GM19438 (cell line): ENCODE results near the gene PDILT.

Experiments
- ATAC-seq: cut with Tn5 transposase; IDR thresholded peaks from one replicate; pipeline ENCODE4 v1.9.1; 2021; ENCODE audit warnings: low read depth; ENCODE audit not compliant: unreplicated experiment

PDILT gene

GRCh38 chr16:20369452-20370054 is 35.0 kb downstream of the PDILT start:
- ATAC-seq = no peak

GRCh38 chr16:20364051-20364450 is 40.5 kb downstream of the PDILT start:
- ATAC-seq = no peak

DNA sequence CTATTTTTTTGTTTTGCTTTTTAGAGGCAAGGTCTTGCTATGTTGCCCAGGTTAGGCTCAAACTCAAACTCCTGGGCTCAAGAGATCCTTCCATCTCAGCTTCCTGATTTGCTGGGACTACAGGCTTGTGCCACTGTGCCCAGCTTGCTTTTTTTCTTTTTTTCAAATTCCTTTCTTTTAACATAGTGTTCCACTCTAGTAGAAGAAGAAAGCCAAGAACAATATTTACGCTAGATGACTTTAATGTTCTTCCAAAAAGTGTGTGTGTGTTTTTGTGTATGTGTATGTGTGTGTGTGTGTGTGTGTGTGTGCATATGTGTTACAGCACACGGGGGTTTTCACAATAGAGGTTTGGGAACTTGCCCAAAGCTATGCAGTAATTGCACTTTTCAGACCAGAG is 41.3 kb downstream of the PDILT start:
- no peak for ATAC-seq

DNA sequence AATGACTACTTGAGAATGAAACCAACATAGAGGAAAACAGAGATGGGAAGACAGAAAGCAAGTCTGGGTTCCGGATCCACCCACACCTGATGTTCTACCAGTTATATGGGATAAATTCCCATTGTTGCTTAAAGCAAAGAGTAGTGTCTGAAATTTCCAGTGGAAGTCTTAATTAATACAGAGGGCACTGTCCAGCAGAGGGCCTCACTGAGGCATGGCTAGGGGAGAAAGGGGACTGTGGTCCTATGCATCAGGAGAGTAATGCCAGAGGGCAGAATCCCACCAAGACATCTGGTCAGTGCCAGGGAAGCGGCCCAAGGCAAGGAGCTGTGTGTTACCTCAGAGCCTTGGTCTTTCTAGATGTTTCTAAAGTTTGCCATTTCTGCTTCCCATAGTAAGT is 44.5 kb downstream of the PDILT start:
- no peak for ATAC-seq

- no peak for ATAC-seq
Observed at GRCh38 chr16:20355114-20355782, 49.3 kb downstream of the PDILT start.

DNA sequence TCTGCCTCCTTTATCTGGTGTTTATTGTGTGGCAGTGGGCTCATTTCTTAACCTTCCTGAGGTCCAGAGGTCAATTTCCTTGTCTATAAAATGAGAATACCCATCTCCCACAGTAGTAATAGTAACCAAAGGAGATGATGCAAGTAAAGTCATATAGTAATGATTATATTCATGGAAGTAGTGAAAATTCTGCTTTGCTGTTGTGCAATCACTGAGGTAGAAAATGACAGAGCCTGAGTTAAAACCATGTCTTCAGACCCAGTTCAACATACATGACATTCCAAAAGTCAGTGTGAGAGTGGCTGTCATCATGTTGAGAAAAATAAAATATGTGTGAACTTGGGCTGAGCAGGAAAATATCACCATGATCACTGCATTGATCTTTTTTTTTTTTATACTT is 51.2 kb downstream of the PDILT start:
- ATAC-seq = no peak

DNA sequence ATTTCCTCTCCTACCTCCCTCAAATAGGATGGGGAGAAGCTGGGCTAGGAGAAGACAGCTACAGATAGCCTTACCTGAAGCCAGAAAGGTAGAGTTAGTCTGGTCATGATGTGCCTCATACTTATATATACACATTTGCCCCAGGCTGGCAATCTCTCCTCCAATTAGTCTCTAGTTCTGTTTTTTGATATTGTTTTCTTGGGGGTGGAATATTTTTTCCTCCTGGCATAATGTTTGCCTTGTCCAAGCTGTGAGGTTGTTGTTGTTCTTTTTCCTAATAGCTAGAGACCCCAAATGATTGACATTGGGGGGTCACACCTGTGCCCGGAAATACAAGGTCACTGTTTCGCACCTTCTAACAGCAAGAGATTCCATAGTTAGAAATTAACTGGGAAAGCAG is 51.9 kb downstream of the PDILT start, which contains the start of gene UMOD:
Gene UMOD (minus strand): TSS at position 101 of the 400 bp plus-strand sequence. CDS start 1,978 bp downstream, outside the sequence.
- ATAC-seq = no peak

GRCh38 chr16:20349615-20350014 is 54.9 kb downstream of the PDILT start:
- no peak for ATAC-seq

DNA sequence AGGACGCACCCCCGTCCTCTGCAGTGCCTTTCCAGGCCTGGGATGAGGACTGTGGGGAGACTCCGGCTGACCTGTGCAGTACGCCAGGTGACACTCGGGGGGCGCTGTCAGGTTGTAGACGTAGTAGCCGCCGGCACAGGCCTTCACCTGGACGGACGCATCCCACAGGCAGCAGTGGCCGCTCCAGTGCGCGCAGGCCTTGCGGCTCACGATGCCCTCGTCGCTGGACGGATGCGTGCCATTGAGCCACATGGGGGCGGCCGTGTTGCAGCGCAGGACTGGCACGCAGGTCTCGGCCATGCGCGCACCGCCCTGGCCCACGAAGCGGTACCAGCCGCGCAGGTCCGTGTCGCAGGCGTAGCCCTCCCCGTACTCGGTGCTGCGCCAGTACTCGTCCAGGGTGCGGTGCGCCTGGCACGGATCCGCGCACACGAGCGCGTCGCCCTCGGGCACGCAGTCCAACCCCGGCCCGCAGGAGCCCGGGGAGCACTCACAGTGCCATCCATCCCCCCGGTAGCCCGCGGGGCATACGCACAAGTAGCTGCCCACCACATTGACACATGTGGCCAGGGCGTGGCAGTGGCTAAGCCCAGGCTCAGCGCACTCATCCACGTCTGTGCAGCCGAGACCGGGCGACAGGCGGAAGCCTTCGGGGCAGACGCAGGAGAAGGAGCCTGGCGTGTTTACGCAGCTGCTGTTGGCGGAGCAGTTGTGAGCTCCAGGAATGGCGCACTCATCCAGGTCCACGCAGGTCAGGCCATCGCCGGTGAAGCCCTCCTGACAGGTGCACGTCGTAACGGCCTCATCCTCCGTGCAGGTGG is 56.0 kb downstream of the PDILT start:
- ATAC-seq = no peak

- no peak for ATAC-seq
Observed at GRCh38 chr16:20347666-20348364, 56.7 kb downstream of the PDILT start.

- ATAC-seq = no peak
Observed at GRCh38 chr16:20344611-20345010, 59.9 kb downstream of the PDILT start.

GRCh38 chr16:20339744-20340143 is 64.8 kb downstream of the PDILT start:
- ATAC-seq = no peak

GRCh38 chr16:20336955-20337354 is 67.6 kb downstream of the PDILT start:
- no peak for ATAC-seq

DNA sequence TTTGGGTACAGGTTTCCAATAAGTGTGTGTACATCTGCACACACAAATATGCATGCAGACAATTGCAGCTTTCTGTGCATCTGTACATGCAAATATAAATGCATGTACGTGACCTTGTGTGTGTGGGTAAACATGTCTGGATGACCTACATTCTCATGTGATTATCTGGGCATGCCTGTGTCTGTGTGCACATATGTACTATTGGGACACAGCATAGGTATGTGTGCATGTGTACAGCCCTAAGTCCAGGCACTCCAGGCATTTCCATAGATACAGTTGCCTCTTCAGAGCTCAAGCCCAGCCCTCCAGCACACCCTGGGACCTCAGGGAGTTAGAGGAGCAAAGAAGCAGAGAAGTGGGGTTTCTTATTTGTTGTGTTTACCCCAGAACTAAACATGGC is 70.1 kb downstream of the PDILT start:
- ATAC-seq = no peak

DNA sequence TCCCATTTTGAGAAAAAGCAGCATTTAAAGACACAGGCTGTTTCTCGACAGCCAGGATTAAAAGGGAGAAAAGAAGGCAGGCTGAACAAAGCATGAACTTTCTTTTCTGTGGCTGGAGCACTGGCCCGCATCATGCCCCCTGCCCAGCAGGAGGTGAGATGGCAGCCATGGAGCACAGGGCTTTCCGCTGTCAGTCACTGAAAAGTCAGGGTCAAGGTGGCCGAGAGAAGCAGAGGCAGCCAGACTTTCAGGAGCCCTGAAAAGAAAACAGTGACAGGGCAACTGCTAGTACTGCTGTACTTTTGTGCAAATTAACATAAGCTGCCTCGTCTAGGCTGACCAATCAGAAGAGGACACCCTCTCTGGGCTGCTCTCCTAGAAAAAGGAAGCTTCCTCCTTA is 71.4 kb downstream of the PDILT start:
- ATAC-seq = no peak

DNA sequence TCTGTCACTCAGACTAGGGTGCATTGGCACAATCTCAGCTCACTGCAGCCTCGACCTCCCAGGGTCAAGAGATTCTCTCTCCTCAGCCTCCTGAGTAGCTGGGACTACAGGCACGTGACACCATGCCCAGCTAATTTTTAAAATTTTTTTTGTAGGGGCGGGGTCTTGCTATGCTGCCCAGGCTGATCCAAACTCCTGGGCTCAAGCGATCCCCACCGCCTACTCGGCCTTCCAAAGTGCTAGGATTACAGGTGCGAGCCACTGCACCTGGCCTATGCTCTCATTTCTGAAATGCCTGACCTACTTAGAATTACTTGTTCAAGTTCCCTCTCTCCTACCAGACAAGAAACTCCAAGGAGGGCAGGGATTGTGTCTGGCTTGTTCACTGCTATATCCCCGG is 72.1 kb downstream of the PDILT start:
- no peak for ATAC-seq

DNA sequence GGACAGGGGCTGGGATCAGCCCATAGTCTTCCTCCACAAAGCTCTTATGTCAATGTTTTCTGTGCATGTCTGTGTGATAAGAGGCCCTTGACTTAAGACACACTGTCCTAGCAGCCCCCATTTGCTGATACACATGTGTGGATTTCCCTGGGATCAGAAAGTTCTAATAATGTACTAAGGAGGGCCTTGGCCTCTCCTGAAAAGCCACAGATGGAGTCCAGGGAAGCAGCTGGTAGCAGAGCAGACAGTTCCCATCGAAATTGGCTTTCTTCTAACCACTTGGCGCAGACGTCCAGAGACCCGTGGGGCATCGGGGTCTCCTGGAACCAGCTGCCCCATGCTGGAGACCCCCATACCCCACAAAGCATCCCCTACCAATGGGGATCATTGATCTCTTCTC is 72.9 kb downstream of the PDILT start:
- no peak for ATAC-seq

- ATAC-seq = no peak
Observed at GRCh38 chr16:20329392-20330138, 75.0 kb downstream of the PDILT start.

GRCh38 chr16:20327444-20328041 is 77.0 kb downstream of the PDILT start, which contains the start of gene GP2:
TSS of gene GP2 (minus strand) at chr16:20327513. CDS start at chr16:20326431, 1,082 bp downstream.
- no peak for ATAC-seq

DNA sequence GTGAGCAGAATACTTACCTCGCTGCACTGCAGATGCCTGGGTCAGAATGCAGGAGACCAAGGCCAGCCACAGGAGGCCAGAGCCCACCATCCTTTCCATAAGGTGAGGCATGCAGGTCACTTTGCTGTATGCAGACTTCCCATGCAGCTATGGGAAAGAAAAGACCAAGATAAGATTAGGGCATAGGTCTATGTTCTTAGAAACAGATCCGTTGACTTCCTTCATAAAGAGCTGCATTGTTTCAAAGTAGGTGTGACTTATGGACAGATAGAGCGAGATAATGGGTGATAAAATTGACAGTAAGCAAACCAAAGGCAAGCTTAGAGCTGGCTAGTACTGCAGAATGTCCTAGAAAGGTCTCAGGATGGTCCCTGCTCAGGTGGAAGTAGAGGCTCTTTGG is 78.2 kb downstream of the PDILT start:
- no peak for ATAC-seq
